GM12875 (cell line): Measurements from ENCODE around the gene TBX15.

Experiments used
- H3K4me3 ChIP-seq: one replicate; pipeline ENCODE4 v1.5.1; 2011; ENCODE audit warnings: low read depth, low read length, control low read depth
- CTCF ChIP-seq: IDR thresholded peaks from 2 replicates; pipeline ENCODE4 v1.5.1; 2011; ENCODE audit warnings: low read depth, mild to moderate bottlenecking, control low read depth, inconsistent platforms, low read length, moderate library complexity, borderline replicate concordance; ENCODE audit not compliant: insufficient read depth

TBX15 gene

DNA sequence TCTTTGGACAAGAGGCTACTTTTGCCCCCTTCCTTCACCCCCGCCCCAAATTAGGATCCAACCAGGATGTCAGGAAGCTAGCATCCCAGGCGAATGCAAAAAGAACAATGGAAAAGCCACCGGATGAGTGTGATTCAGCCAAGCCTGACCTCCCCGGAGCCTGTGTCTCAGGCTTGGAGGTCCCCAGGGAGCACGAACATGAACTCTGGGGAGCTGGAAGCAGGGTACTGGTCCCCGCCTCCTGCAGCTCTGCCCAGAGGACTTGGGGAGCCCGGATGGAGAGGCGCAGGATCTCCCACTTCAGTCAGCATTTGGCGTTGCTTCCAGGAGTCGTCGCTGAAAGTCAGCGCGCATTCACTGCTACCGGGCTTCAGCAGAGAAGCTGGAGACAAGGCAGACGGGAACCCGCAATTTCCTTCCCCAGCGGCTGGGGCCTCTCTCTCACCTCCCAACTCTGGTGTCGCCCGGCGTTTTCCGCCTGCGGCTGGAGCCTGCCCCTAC, 1.8 kb upstream of the TBX15 start:
- no peak overlapping the region for H3K4me3 ChIP-seq
- TF ChIP-seq CTCF = no peak

DNA sequence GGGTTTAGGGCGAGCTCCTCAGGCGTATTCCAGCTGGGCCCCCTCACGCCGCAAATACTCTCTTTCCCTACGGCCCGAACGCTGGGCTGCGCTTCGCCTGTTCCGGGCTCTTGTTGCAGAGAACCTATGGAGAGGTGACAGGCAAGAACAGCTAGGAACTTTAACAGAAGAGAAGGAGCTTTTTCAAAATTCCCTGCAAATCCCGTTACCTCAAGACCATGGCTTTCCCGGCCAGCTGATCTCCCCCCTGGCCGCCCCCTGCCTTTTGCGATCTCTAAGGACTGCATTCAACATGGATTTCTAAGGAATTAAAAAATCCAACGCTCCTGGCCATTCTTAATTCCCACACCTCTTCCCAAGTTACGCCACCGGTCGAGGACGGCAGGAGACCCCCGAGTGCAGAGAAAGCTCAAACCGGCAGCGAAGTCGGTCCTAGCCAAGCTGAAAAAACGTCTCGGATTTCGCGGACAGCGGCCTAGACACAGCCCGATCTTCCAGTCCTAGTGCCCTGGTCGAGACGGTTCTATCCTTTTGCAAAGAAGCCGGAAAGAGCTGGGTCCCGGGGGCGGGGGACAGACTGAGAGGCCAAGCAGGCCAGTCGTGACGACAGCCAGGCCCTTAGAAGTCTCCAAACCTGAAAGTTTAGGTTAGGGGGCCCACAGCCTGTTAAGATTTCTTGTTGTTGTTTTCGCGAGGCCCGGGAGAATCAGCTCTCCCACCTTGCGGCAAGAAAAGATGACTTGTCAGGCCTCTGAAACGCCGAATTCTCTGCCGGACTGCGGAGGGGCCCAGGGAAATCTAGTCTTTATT, 1.1 kb upstream of the TBX15 start:
- H3K4me3 ChIP-seq = no peak overlapping the region
- TF ChIP-seq CTCF = no peak

- TF ChIP-seq CTCF = no peak
- H3K4me3 ChIP-seq = no peak overlapping the region
These were observed 516 bp downstream of the TBX15 start for GRCh38 chr1:118987468-118988185.

DNA sequence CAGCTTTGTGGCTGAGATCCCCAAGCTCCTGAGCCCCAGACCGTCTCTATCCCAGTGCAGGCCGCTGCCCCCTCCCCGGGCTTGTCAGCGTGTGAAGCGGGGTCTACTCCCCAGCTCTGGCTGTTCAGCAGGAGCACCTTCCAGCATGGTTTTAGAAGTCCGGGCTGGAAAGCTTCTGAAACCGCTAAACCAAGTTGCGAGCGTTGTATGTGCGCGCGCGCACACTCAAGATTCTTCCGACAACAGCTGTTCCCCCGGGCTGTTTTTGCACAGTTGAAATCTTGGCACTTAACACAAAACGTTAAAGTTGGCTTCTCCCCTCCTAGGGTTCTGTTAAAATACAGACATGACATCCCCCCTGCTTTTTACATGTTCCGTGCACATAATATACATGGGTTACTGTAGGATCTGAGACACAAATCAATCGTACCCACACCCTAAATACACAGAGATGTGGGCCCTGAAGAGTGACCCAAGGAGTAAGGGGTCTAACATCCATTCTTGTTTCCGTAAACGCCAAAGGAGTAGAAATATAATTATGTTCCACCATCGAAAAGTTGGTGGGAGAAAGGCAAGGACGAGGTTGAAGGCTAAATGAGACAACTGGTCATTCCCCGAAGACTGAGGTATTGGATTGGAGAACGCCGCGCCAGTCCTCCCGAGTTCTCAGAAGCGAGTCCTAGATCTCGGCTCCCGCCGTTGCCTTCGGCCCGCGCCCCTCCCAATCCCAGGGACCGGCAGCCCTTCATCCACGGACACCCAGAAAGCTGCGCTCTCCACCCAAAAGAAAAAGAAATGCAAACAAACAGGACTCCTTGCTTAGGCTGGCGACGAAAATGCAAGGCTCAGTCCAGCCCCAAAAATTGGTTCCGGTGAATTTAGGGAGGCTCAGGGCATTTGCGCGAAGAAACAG, 1.3 kb downstream of the TBX15 start:
- TF ChIP-seq CTCF = no peak
- no peak overlapping the region for H3K4me3 ChIP-seq

DNA sequence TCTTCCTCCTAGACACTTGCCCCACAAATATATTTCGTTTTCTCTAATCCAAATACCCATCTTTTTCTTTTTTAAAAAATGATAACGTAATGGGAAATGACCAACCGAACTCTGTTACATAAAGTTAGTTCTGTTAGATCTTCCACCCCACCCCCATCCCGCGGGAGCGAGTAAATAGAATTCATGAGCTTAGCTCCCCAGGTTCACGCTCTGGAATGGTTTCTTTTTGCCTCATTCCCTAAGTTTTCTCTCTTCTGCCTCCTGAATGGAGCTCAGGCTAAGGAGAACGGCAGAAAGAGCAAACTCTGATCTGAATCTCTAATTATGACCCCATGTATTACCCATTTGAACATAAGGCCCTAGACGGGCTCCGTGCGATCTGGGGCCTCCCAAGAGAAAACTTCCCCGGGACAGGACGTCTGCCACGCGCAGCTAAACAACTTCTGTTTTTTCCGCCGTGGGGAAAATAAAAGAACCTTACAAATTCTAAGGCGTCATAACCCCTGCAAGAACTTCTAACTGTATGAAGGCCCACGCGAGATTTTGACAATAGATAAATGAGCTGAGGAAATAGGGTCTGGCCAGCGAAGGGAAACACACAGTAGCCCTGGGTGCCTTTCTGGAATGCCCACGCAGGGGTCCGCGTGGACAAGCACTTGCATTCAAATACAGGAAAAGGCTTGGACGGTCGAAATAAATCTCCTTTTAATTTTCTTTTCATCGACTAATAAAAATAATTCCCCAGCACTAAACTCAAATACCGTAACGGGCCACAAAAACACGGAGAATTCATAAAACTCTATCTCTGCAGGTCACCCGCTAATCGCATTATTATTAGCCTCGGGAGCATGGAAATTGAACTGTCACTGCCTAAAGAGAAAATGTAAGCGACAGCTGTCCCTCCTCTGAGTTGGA, 2.2 kb downstream of the TBX15 start:
- TF ChIP-seq CTCF = no peak
- H3K4me3 ChIP-seq = no peak overlapping the region

DNA sequence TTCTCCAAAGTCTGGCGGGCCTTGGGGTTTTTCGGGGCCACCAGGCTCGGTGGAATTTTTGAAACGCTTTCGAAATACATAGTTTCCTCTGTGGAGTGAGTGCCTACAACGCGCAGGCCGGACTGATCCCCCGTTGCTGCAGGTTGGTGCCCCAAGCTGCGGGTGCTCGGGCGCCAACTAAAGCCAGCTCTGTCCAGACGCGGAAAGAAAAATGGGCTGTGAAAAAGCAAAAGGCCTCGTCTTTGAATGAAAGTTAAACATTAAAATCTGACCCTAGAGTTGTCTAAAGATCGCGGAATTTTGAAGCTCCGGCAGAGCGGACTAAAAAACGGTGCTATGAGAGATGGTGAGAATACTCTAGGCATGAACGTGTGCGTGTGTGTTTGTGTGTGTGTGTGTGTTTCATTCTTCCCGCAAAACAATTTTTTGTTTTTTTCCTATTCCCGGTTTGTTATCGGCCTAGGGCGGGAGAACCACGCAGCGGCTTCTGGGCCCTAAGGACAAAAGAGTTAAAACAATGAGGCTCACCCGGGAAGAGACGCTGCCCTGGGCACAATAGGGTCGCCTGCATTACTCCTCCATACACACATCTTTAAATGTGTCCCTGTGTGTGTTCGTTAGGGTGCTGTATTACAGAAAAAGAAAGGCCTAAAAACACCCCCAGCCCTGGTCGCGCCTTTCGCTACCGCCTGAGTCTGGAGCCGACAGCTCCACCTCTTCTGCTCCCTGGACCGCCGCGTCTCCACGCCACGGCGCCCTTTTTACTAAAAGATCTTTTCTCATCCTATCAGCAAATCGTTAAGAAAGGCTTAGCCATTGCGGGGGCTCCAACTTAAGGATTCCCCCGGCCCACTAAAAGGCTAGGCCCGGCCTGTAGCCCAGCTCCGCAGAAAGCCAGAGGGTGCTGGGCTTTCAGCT, 3.2 kb downstream of the TBX15 start:
- TF ChIP-seq CTCF = no peak

More for the DNA sequence above, 3.2 kb downstream of the TBX15 start:
- no peak overlapping the region for H3K4me3 ChIP-seq
